ENCODE data around the gene ADRA2B. TPM values are rescaled to one million over a fixed set of nuclear protein-coding genes. Genes with fewer than 3 reads are reported as not detected.
A peak's percentile ranks its signal among the peaks of the same experiment; 100 is the strongest.

The ADRA2B gene
- total and polyA plus RNA-seq, 2 donors (not counting 3 experiments of a cell fraction or from before 2014, with no cell fraction given), result not detected

- H3K4me1 ChIP-seq (ENCODE audit: control insufficient read depth, extremely low read depth, insufficient read depth, low read length), result no peaks in the 10 kb centered on the region
- H3K9me3 ChIP-seq (replicated peaks; ENCODE audit: control insufficient read depth, insufficient read depth, low read length), result no peaks in the 10 kb centered on the region
- no peaks in the 10 kb centered on the region for H3K36me3 ChIP-seq (ENCODE audit: control insufficient read depth in 2 of 2, extremely low read depth in 1 of 2, insufficient read depth in 2 of 2, low read length in 2 of 2)
- H3K9me1 ChIP-seq (replicated peaks; ENCODE audit: control insufficient read depth, extremely low read depth, insufficient read depth, low read length), result no peaks in the 10 kb centered on the region
- DNase-seq (ENCODE audit: low read depth, low spot score) (peak; percentile 19), FAIRE-seq (no peak)
- ChIA-PET CTCF (interaction anchor here (0.6 to 6.0 kb wide), 20 partner anchors 8 to 372 kb away, joined by 3 to 208 read pairs (median 4); partner anchors contain the start of genes CIAO1, ITPRIPL1 and TMEM127), POLR2A (no interaction called here)
- H4K20me1 ChIP-seq (replicated peaks; ENCODE audit: control insufficient read depth, extremely low read depth, insufficient read depth, low read length), result no peaks in the 10 kb centered on the region
- no peak within 1 kb of the TSS for H3K4me3 ChIP-seq (replicated peaks in 1 of 3; ENCODE audit: insufficient read depth in 1 of 3, low read depth in 1 of 3, low read length in 3 of 3)
- no peak within 1 kb of the TSS for H3K9ac ChIP-seq (replicated peaks; ENCODE audit: extremely low read depth, insufficient read depth, low read length)
- TF ChIP-seq MYC (IDR thresholded peaks at IDR 0.05; ENCODE audit: low read depth, low read length) (no peak), CTCF (IDR thresholded peaks at IDR 0.05; ENCODE audit: extremely low read depth in 1 of 2, insufficient read depth in 1 of 2, low read depth in 1 of 2, low read length in 2 of 2) (peak; percentile 26 to 68)
- H3K27ac ChIP-seq (ENCODE audit: insufficient read depth, low read depth, low read length), result no peak within 1 kb of the TSS
- intact Hi-C loops (cut with micrococcal nuclease), result loop anchor here (1.0 to 2.0 kb wide), 3 partner anchors 36 to 370 kb away; no protein-coding TSS in a partner anchor
- H3K27me3 ChIP-seq (ENCODE audit: control insufficient read depth in 2 of 2, insufficient read depth in 2 of 2, low read length in 2 of 2), result peaks cover 0 to 3% of the 10 kb centered on the region in 2 experiments
- H3K79me2 ChIP-seq (ENCODE audit: control insufficient read depth, insufficient read depth, low read length), result no peaks in the 10 kb centered on the region
- BruUV-seq (replicated peaks), result no TSS peak
- H3K4me2 ChIP-seq (ENCODE audit: insufficient read depth, low read length), result no peak within 1 kb of the TSS
- H2AFZ ChIP-seq (ENCODE audit: low read depth, low read length), result no peak within 1 kb of the TSS
- dilution Hi-C loops (cut with MboI; ENCODE audit: extremely low pct_ligation_motif_present, low sequenced_read_pairs), result no loop called here
Measured at GRCh38 chr2:96138179-96139145, 22.1 kb upstream of the ADRA2B start, which contains the start of gene ASTL. Gene ASTL, minus strand, starts transcription at chr2:96138502. Its CDS starts 66 bp downstream, at chr2:96138436.

All from endothelial cell of umbilical vein (primary cell).